RPMI8226 (cell line): ENCODE measurements around the gene DBNL.

Experiments
- DNase-seq: peaks from one replicate; pipeline ENCODE4 v3.0.0-alpha.2; 2015

Gene DBNL

DNA sequence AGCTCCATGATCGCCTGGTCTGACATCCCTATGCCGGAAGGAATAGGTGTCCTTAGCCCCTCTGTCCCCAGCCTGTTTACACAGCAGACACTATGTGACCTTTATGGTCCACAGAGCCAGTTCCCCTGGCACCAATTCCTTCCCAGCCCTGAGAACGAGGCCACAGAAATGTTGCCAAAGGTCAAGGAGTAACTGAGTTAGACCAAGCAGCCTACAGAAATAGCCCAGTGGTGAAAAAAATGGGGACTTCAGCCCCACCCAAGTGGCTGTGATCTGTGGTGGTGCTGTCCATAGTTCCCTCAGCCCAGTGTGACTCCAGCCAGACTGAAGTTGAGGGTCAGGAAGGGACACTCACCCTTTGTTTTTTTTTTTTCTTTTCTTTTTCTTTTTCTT lies 18.4 kb downstream of the DBNL start:
- no peak for DNase-seq

- DNase-seq: no peak
These were observed 19.0 kb downstream of the DBNL start for GRCh38 chr7:44063547-44063893.

GRCh38 chr7:44063894-44064651 lies 19.6 kb downstream of the DBNL start:
- DNase-seq: no peak

- DNase-seq: no peak
These were observed 20.4 kb downstream of the DBNL start for GRCh38 chr7:44064791-44065430.

GRCh38 chr7:44065431-44066110 lies 21.1 kb downstream of the DBNL start, which contains the start of gene PGAM2:
Gene PGAM2 (minus strand): TSS chr7:44065567. CDS start chr7:44065529, 38 bp downstream.
- peak; percentile 57 for DNase-seq

- DNase-seq: no peak
These were observed 21.6 kb downstream of the DBNL start for GRCh38 chr7:44066111-44066460.

DNA sequence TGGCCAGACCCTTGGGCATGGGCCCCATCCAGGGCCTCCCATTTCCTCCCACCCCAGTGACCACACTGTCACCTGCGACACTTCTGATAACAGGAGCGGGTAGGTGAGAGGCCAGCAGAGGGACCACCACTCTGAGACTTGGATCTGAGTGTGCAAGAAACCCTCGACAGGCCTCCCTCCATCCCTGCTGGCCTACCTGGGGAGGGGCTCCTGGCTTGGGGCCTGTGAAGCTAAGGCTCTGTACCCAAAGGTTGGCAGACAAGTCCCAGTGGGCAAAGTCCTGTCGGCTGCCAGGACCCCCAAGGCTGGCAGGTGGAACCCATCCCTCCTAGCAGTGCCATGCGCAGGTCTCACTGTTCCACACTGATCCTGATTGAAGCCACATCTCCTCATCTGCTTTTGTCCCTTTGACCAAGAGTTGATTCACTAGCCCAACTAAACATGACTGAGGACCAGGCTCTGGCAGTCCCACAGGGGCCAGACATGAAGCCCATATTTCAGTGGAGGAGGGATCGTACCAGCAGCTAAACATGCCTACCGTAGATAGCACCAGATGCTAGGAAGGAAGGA lies 22.1 kb downstream of the DBNL start:
- DNase-seq: no peak

- DNase-seq: no peak
These were observed 22.8 kb downstream of the DBNL start for GRCh38 chr7:44067064-44067951.

DNA sequence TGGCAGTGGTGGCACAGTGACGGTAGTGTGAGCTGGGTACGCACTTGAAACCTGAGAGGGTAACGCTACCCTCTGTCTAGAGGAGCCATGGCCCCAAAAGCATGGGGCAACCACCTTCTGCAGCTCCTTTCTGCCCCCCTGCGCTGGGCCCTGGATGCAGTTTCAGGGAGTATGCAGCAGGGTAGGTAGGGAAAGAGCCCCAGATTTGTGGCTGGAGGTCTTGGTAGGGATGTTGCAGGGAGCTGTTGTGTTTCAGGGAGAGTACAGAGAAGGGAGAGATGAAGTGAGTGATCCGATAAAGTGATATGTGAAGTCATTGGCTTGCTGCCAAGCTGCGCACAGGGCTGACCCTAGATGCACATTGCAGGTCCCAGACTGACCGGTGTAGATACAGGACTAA lies 23.6 kb downstream of the DBNL start:
- no peak for DNase-seq

- DNase-seq: no peak
These were observed 27.3 kb downstream of the DBNL start for GRCh38 chr7:44071726-44072363.

DNA sequence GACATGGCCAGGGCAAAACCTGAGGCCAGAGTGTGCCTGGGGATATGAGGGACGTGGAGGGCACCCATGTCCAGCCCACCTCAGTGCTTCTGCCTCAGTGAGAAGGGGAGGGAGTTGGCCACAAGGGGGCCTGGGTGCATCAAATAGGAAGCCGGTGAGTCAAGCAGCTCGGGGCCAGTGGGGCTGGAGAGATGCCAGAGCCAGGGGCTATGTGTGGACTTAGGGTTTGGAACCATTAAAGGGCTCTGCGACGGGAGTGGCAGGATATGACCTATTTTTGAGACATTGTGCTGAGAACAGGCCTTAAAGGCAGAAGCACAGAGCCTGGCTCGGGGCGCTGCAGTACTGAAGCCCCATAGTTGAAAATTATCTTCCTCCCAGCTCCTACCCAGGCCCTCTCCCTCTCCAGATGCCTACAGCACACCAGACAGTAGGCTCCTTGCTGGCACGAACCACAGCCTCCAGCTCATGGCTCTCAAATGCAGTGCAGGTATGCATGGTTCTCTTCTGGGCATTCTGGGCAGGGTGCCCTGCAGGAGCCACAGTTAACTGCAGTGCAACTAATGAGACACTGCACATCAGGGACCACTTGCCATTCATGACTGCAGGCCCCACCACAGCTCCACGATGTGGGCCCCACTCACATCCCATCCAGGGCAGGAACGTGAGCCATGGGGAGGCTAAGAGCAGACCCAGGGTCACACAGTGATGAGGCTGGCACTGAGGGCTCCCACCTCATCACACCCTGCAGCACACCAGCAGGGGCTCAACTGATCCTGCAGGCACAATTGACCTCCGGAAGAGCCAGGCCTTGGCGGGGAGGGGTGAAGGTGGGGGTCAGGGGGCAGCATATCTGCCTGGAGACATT lies 28.1 kb downstream of the DBNL start:
- DNase-seq: peak; percentile 76

- DNase-seq: no peak
These were observed 29.3 kb downstream of the DBNL start for GRCh38 chr7:44073664-44074348.

GRCh38 chr7:44074349-44074695 lies 29.8 kb downstream of the DBNL start:
- no peak for DNase-seq

DNA sequence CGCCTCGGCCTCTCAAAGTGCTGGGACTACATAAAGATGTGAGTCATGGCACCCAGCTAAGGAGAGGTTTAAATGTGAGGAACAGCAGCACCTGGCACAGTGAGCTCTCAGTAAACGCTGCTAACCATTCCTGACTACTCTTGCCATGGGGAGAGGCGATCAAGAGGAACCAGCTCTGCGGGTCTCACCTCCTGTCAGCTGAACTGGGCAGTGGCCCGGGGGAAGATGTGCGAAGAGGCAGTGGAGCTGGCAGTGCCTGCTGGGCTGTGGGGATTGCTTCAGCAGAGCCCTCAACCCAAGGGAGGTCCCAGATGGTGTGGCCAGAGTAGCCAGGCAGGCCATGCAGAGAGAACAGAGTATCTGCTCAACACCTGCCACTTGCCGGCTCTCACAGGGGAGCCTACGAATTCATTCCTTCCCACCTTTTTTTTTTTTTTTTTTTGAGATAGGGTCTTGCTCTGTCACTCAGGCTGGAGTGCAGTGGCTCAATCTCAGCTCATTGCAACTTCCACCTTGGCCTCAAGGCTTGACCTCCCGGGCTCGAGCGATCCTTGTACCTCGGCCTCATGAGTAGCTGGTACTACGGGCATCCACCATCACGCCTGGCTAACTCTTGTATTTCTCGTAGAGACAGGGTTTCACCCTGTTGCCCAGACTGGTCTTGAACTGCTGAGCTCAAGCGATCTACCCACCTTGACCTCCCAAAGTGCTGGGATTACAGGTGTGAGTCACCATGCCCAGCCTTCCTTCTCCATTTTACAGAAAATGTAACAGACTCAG lies 31.0 kb downstream of the DBNL start:
- no peak for DNase-seq

DNA sequence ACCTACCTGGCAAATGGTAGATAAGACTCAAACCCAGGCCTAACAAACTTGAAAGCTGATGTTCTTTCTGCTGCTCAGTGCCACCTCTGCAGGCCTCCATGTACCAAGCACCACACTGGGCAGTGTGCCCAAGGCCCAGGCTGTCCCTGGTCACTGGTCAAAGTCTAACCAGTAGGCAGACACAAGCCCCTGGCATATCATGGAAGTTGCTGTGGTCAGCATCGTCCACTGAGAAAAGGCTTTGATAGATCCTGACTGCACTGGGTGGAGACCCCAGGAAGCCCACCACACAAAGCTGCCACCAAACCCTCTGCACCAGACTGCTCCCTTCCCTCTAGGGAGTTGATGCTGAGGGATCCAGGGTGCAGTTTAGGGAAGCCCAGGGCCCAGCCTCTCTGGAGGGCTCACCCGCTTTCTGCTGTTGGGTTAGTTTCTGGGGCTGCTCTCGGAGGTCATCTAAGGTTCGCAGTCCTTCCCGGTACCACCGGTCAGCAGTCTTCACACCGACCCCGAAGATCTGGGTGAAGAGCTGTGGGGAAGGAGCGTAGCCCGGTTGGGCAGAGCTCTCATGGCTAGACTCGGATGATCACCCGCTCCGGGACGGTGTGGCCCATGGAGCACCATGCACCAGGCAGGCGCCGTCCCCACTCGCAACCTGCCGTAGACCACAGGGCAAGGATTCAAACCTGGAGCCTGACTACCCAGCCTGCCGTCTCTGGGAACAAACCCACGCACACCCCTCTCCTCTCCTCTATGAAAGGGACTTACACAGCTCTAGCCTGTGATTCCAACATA lies 31.8 kb downstream of the DBNL start:
- no peak for DNase-seq

DNA sequence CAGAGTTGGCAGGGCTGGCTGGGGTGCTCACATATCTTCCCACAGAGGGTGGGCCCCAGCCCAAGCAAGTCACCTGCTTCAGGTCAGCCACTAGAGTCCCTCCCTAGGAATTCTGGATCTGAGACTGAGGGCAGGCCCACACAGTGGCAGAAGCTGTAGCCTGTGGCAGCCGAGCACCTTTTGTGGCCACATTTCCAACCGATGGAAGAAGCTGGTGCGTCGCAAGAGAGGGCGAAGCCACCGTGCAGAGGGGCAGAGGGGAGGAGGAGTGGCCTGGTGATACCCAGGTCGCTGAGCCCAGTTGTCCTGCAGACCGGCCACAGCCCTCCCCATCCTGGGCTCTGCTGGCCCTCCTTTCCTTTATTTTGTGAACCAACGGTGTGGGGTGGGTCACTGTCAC lies 32.6 kb downstream of the DBNL start:
- no peak for DNase-seq

GRCh38 chr7:44077681-44078091 lies 33.2 kb downstream of the DBNL start:
- no peak for DNase-seq

DNA sequence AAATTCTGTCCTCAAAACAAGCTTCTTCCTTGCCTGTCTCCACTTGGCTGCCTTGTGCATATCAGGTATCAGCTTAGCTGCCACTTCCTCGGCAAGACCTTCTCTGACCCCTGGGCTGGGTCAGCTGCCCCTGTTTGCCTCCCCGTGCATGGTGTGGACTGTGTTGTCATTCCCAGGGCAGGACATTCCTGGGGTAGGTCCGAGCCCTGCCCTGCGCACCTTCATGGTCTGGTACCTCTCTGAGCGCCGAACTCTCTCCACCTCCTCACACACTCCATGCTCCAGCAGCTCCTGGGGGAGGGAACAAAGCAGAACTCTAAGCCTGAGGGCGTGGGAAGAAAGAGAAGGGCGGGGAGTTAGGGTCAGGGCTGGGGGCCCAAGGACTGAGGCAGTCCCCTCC lies 34.0 kb downstream of the DBNL start:
- DNase-seq: no peak
